CD4-positive, alpha-beta T cell (primary cell): ENCODE measurements around the gene ZNF439. TPM values are rescaled to one million over a fixed set of nuclear protein-coding genes. Genes with fewer than 3 reads are reported as not detected.
"Not testable (repeated sequence)": the region's sequence is repeated elsewhere in the genome, so short reads cannot be mapped to it uniquely, and the experiment has no call there.

Experiments used
- ATAC-seq: fragments of 200-7000 bp; cut with Tn5 transposase; one replicate; pipeline ENCODE4 v1.10.0; 2022; ENCODE audit warnings: mild to moderate bottlenecking; ENCODE audit not compliant: poor library complexity
- CTCF ChIA-PET: fragments of 350-600 bp; sonication (Branson Sonifier 250); formaldehyde crosslinking; loops from one replicate; lab custom pipeline; 2021; ENCODE audit warnings: antibody characterized with exemption, inconsistent platforms; lab: Charles Lee
- POLR2A ChIA-PET: fragments of 350-600 bp; sonication (Branson Sonifier 250); formaldehyde crosslinking; loops from one replicate; lab custom pipeline; 2021; ENCODE audit warnings: antibody characterized with exemption, inconsistent platforms; lab: Charles Lee
- DNase-seq, 14 experiments: peaks; one replicate each; pipeline ENCODE4 v3.0.0-alpha.2; 2013 to 2020; ENCODE audit warnings: mixed read lengths in 2 of 14
- H3K27ac ChIP-seq, 2 donors: one replicate each; pipeline versions ENCODE4 v1.5.1 to v1.7.0; 2013; ENCODE audit warnings: low read length in 2 of 2, low read depth in 1 of 2, mild to moderate bottlenecking in 1 of 2
- H3K27me3 ChIP-seq, 2 experiments: 1 replicate in 1 of 2; 2 replicates in 1 of 2; pipeline versions ENCODE4 v1.6.1 to v1.7.0; 2013; ENCODE audit warnings: low read length in 2 of 2, control low read depth in 1 of 2, mild to moderate bottlenecking in 1 of 2, moderate library complexity in 1 of 2; ENCODE audit not compliant: insufficient read depth in 2 of 2, control insufficient read depth in 1 of 2
- H3K36me3 ChIP-seq: one replicate; pipeline ENCODE4 v1.6.1; 2013; ENCODE audit warnings: low read length, control low read depth; ENCODE audit not compliant: insufficient read depth
- H3K4me1 ChIP-seq: one replicate; pipeline ENCODE4 v1.6.1; 2013; ENCODE audit warnings: low read length, control low read depth; ENCODE audit not compliant: insufficient read depth
- H3K4me3 ChIP-seq: one replicate; pipeline ENCODE4 v1.5.1; 2013; ENCODE audit warnings: mild to moderate bottlenecking, low read length, moderate library complexity
- H3K9me3 ChIP-seq, 2 experiments: 1 replicate in 1 of 2; 2 replicates in 1 of 2; pipeline versions ENCODE4 v1.6.1 to v1.7.0; 2013; ENCODE audit warnings: low read length in 2 of 2, mild to moderate bottlenecking in 2 of 2, control low read depth in 1 of 2, moderate library complexity in 1 of 2; ENCODE audit not compliant: control insufficient read depth in 1 of 2, insufficient read depth in 1 of 2
- H3K27ac Mint-ChIP-seq: one replicate; pipeline ENCODE4 v1.8.0; 2020; ENCODE audit warnings: mixed read lengths
- H3K27me3 Mint-ChIP-seq: one replicate; pipeline ENCODE4 v1.8.0; 2021; ENCODE audit warnings: mixed read lengths
- H3K36me3 Mint-ChIP-seq: one replicate; pipeline ENCODE4 v1.8.0; 2021; ENCODE audit warnings: low read depth, mixed read lengths
- H3K4me1 Mint-ChIP-seq: one replicate; pipeline ENCODE4 v1.8.0; 2021; ENCODE audit warnings: low read depth, mixed read lengths
- H3K4me3 Mint-ChIP-seq: one replicate; pipeline ENCODE4 v1.8.0; 2020; ENCODE audit warnings: mild to moderate bottlenecking, mixed read lengths
- H3K9me3 Mint-ChIP-seq: one replicate; pipeline ENCODE4 v1.8.0; 2020; ENCODE audit warnings: mixed read lengths
- intact Hi-C, 2 experiments: fragments of 100-400 bp; cut with DNase I in 1 of 2; cut with micrococcal nuclease in 1 of 2; formaldehyde crosslinking; loops; one replicate each; pipeline versions ENCODE4 v1.15.1 to v1.9.0; 2023 to 2025; cut with DNase I, micrococcal nuclease
- total RNA-seq, 174 experiments: library from RNA in 2 of 174; stranded (reverse) in 2 of 174; gene quantifications; one replicate each; pipeline ENCODE4 v1.2.3 and lab custom pipeline; 2021 to 2026
- TF ChIP-seq, protein P1 (sequence below): fragments of 200-600 bp; IDR thresholded peaks from one replicate; pipeline ENCODE4 v1.8.0; 2022; ENCODE audit warnings: antibody characterized with exemption, mild to moderate bottlenecking

Gene ZNF439
- total RNA-seq, 2 experiments from 2014 or later, result 6.3 to 6.6 TPM

DNA sequence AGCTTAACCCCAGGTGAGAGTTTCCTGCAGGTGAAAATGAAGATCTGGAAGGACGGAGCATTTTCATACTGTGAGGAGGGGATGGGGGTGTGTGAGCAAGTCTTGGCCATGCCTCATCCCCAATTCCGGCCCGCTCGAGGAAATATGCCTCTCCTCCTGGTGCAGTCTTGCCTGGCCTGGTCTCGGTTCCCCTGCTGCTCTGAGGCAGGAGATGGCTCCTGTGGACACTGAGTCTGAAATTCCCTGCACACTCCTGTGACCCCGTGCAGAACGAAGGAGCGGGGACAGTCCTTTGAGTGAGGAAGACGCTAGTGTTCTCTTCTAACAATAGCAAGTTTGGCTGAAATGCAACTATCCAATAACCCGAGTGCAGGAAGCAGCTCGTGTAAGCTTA lies 329 bp upstream of the ZNF439 start:
- Histone ChIP-seq H3K27me3 (no peaks in the 10 kb centered on the region), H3K9me3 (peaks cover 3 to 13% of the 10 kb centered on the region in 2 experiments), H3K36me3 (peaks cover under 1% of the 10 kb centered on the region), H3K27ac (no peak overlapping the region), H3K4me1 (peaks cover 20% of the 10 kb centered on the region), H3K4me3 (peak overlapping the region; percentile 61)
- H3K27me3 Mint-ChIP-seq, result no peaks in the 10 kb centered on the region
- H3K9me3 Mint-ChIP-seq, result no peaks in the 10 kb centered on the region
- peak overlapping the region; percentile 83 for H3K27ac Mint-ChIP-seq
- H3K4me1 Mint-ChIP-seq, result peaks cover 20% of the 10 kb centered on the region
- ATAC-seq, result no peak
- CTCF ChIA-PET, result no interaction called here
- no peak for DNase-seq
- H3K36me3 Mint-ChIP-seq, result peaks cover 34% of the 10 kb centered on the region
- POLR2A ChIA-PET, result interaction anchor here (0.6 to 1.7 kb wide), 10 partner anchors 34 to 1940 kb away, joined by 3 to 9 read pairs (median 4); partner anchors contain the start of genes ZNF136, ZNF440, ZNF491 and ZNF69
- H3K4me3 Mint-ChIP-seq, result peak overlapping the region; percentile 93
- TF ChIP-seq, protein P1, sequence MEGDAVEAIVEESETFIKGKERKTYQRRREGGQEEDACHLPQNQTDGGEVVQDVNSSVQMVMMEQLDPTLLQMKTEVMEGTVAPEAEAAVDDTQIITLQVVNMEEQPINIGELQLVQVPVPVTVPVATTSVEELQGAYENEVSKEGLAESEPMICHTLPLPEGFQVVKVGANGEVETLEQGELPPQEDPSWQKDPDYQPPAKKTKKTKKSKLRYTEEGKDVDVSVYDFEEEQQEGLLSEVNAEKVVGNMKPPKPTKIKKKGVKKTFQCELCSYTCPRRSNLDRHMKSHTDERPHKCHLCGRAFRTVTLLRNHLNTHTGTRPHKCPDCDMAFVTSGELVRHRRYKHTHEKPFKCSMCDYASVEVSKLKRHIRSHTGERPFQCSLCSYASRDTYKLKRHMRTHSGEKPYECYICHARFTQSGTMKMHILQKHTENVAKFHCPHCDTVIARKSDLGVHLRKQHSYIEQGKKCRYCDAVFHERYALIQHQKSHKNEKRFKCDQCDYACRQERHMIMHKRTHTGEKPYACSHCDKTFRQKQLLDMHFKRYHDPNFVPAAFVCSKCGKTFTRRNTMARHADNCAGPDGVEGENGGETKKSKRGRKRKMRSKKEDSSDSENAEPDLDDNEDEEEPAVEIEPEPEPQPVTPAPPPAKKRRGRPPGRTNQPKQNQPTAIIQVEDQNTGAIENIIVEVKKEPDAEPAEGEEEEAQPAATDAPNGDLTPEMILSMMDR, result no peak
- intact Hi-C loops, result loop anchor here (5.0 kb wide), 1 partner anchor 36 kb away; the partner anchor contains the start of gene ZNF440 (in 2 of the 2)

DNA sequence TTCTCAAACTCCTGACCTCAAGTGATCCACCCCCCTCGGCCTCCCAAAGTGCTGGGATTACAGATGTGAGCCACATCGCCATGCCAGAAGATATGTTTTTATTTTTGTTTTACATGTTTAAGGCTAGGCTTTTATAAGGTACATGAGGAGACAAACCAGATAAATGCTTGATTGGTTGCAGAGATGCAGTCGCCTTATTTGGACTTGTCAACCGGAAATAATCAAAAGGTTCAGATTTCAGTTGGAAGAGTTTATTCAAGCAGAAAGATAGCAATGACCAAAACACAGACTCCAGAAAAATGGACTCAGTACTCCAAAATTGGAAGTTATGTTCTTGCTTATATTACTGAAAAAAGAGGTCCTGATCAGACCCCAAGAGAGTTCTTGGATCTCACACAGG lies 1.8 kb downstream of the ZNF439 start:
- ATAC-seq, H3K27me3 Mint-ChIP-seq, H3K36me3 ChIP-seq, H3K27ac ChIP-seq, H3K27ac Mint-ChIP-seq, H3K27me3 ChIP-seq, H3K4me3 Mint-ChIP-seq, H3K4me3 ChIP-seq, CTCF ChIA-PET, H3K9me3 Mint-ChIP-seq, intact Hi-C loops, DNase-seq, POLR2A ChIA-PET: not testable (repeated sequence)
- peaks cover 20% of the 10 kb centered on the region for H3K4me1 ChIP-seq
- peaks cover 21 to 22% of the 10 kb centered on the region in 2 experiments for H3K9me3 ChIP-seq
- Mint-ChIP-seq H3K36me3 (peaks cover 52% of the 10 kb centered on the region), H3K4me1 (peaks cover 20% of the 10 kb centered on the region)

DNA sequence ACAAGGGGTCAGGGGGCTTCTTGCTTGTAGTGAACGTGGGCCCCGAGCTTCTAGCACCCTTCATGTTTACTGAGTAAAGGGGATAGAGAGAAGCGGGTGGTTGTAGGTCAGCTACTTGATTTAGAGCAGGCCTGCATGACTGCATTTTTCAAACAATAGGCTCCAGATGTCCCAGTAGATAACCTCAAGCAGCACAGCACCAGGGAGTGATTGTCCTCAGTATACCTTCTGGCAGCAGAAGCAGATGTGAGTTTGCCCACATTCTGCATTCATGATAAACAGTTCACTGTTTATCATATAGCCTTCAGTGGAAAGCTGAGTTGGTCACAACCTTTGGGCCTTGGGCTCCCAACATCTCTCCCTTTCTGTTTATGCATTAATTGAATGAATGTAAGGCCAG lies 4.8 kb downstream of the ZNF439 start:
- Mint-ChIP-seq H3K27me3 (no peaks in the 10 kb centered on the region), H3K27ac (no peak overlapping the region), H3K9me3 (peaks cover 12% of the 10 kb centered on the region), H3K36me3 (peaks cover 79% of the 10 kb centered on the region), H3K4me3 (no peak overlapping the region), H3K4me1 (peaks cover 21% of the 10 kb centered on the region)
- Histone ChIP-seq H3K27me3 (no peaks in the 10 kb centered on the region), H3K36me3 (peaks cover 8% of the 10 kb centered on the region), H3K9me3 (peaks cover 29 to 41% of the 10 kb centered on the region in 2 experiments), H3K4me1 (peaks cover 16% of the 10 kb centered on the region), H3K4me3 (no peak overlapping the region), H3K27ac (no peak overlapping the region)
- ATAC-seq (no peak), DNase-seq (no peak)
- TF ChIP-seq, protein P1, result no peak
- ChIA-PET POLR2A (no interaction called here), CTCF (no interaction called here)
- intact Hi-C loops, result no loop called here
